Activated CD4-positive, alpha-beta T cell treated with anti-CD3 and anti-CD28 coated beads, Interleukin-2, amount 10 ng/mL, durations not matched to agents 7 days and 5 days (primary cell): Measurements from ENCODE around the gene JOSD1. TPM values are rescaled to one million over a fixed set of nuclear protein-coding genes. Genes with fewer than 3 reads are reported as not detected.
"Not testable (repeated sequence)": the region's sequence is repeated elsewhere in the genome, so short reads cannot be mapped to it uniquely, and the experiment has no call there.

Experiments used
- CTCF ChIA-PET: fragments of 350-600 bp; sonication (Branson Sonifier 250); formaldehyde crosslinking; loops from one replicate; lab custom pipeline; 2021; ENCODE audit warnings: antibody characterized with exemption; lab: Charles Lee
- POLR2A ChIA-PET: fragments of 350-600 bp; sonication (Branson Sonifier 250); formaldehyde crosslinking; loops from one replicate; lab custom pipeline; 2021; ENCODE audit warnings: antibody characterized with exemption; lab: Charles Lee
- DNase-seq: peaks from one replicate; pipeline ENCODE4 v3.0.0-alpha.2; 2020
- H3K27ac Mint-ChIP-seq: one replicate; pipeline ENCODE4 v1.8.0; 2021; ENCODE audit warnings: mild to moderate bottlenecking, moderate library complexity, mixed read lengths
- H3K27me3 Mint-ChIP-seq: one replicate; pipeline ENCODE4 v1.8.0; 2021; ENCODE audit warnings: mixed read lengths
- H3K36me3 Mint-ChIP-seq: one replicate; pipeline ENCODE4 v1.8.0; 2021; ENCODE audit warnings: low read depth, mixed read lengths
- H3K4me1 Mint-ChIP-seq: one replicate; pipeline ENCODE4 v1.8.0; 2021; ENCODE audit warnings: mixed read lengths
- H3K4me3 Mint-ChIP-seq: one replicate; pipeline ENCODE4 v1.8.0; 2021; ENCODE audit warnings: mild to moderate bottlenecking, moderate library complexity, mixed read lengths
- H3K9me3 Mint-ChIP-seq: one replicate; pipeline ENCODE4 v1.8.0; 2021; ENCODE audit warnings: mixed read lengths
- total RNA-seq, 2 experiments: library from RNA; stranded (reverse); gene quantifications; one replicate each; pipeline ENCODE4 v1.2.3, GENCODE V29; 2021

The JOSD1 gene
- total RNA-seq, 2 experiments from 2014 or later = 56.4 to 61.8 TPM

DNA sequence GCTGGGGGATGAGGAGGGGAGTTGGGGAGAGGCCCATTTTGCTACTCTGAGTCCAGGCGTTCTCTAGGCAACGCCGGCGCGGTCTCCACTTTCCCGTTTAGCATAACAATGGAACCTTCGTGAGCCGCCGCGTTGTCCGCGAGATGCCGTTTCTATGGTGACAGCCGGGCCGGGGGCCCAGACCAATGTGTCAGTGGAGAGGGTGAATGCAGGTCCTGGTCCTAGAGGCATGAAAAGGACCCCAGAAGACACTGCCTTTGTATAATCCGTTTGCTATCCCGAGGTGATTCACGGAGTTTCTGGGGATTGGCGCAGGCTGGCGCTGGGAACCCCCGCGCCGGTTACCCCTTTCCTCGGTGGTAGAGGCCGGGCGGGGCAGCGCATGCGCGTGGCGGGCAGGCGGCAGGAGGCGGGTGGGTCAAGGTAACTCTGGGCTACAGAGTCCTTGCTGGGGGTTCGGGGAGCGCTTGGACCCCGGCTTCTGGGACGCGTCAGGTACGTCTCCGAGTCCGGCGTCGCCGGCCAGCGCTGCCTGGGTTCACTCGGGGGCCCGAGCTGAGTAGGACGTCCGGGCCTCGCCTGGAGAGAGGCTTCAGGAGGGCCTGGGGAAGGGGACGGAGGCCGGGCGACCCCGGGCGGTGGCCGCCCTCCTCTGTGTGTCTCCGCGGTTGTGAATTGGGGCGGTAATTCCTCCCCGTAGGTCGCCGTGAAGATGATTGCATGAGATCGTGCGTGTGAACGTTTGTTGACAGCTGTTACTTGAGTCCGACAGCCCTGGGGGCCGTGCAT lies 44.3 kb downstream of the JOSD1 start, which contains the start of the genes CBY1 and FAM227A:
Gene CBY1, plus strand, starts transcription at position 383 of the 789 bp plus-strand sequence. CDS start 11,417 bp downstream, outside the sequence.
Gene FAM227A, minus strand, starts transcription at position 137 of the 789 bp plus-strand sequence. CDS start 6,224 bp downstream, outside the sequence.
- peaks cover 21% of the 10 kb centered on the region for H3K4me1 Mint-ChIP-seq
- H3K27me3 Mint-ChIP-seq = no peaks in the 10 kb centered on the region
- H3K4me3 Mint-ChIP-seq = peak within 1 kb of the TSS; percentile 91
- no peaks in the 10 kb centered on the region for H3K36me3 Mint-ChIP-seq
- CTCF ChIA-PET = interaction anchor here (1.4 kb wide), 1 partner anchor 217 kb away, joined by 3 read pairs; no protein-coding TSS in a partner anchor
- POLR2A ChIA-PET = interaction anchor here (0.5 to 0.6 kb wide), 2 partner anchors 95 to 863 kb away, joined by 3 read pairs; no protein-coding TSS in a partner anchor
- no peaks in the 10 kb centered on the region for H3K9me3 Mint-ChIP-seq
- peak; percentile 86 for DNase-seq
- H3K27ac Mint-ChIP-seq = peak within 1 kb of the TSS; percentile 98

GRCh38 chr22:38655519-38656255 lies 45.1 kb downstream of the JOSD1 start:
- no peak for DNase-seq
- Mint-ChIP-seq H3K27ac (peak overlapping the region; percentile 98), H3K27me3 (no peaks in the 10 kb centered on the region), H3K4me3 (peak overlapping the region; percentile 91), H3K4me1 (peaks cover 21% of the 10 kb centered on the region), H3K36me3 (no peaks in the 10 kb centered on the region), H3K9me3 (no peaks in the 10 kb centered on the region)
- ChIA-PET CTCF (interaction anchor here (0.6 kb wide), 1 partner anchor 14 kb away, joined by 3 read pairs; no protein-coding TSS in a partner anchor), POLR2A (no interaction called here)

- H3K27me3 Mint-ChIP-seq = no peaks in the 10 kb centered on the region
- no peaks in the 10 kb centered on the region for H3K9me3 Mint-ChIP-seq
- no peaks in the 10 kb centered on the region for H3K36me3 Mint-ChIP-seq
- no peak overlapping the region for H3K27ac Mint-ChIP-seq
- DNase-seq = no peak
- ChIA-PET CTCF (interaction anchor here (1.2 kb wide), 1 partner anchor 32 kb away, joined by 3 read pairs; no protein-coding TSS in a partner anchor), POLR2A (no interaction called here)
- peaks cover 21% of the 10 kb centered on the region for H3K4me1 Mint-ChIP-seq
- no peak overlapping the region for H3K4me3 Mint-ChIP-seq
Observed at GRCh38 chr22:38653741-38654140, 47.0 kb downstream of the JOSD1 start.

DNA sequence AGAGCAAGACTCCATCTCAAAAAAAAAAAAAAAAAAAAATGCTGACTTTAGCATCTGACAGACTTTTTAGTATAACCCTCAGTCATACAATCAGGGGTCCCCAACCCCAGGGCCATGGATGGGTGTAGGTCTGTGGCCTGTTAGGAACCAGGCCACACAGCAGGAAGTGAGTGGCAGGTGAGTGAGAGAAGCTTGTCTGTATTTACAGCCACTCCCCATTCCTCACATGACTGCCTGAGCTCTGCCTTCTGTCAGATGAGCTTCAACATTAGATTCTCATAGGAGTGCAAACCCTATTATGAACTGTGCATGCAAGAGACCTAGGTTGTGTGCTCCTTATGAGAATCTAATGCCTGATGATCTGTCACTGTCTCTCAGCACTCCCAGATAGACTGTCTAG lies 47.9 kb downstream of the JOSD1 start:
- H3K9me3 Mint-ChIP-seq = no peaks in the 10 kb centered on the region
- ChIA-PET CTCF (interaction anchor here (1.2 kb wide), 1 partner anchor 31 kb away, joined by 3 read pairs; no protein-coding TSS in a partner anchor), POLR2A (no interaction called here)
- no peak overlapping the region for H3K4me3 Mint-ChIP-seq
- H3K27me3 Mint-ChIP-seq = peaks cover 2% of the 10 kb centered on the region
- no peaks in the 10 kb centered on the region for H3K36me3 Mint-ChIP-seq
- H3K27ac Mint-ChIP-seq = no peak overlapping the region
- peak; percentile 14 for DNase-seq
- H3K4me1 Mint-ChIP-seq = peaks cover 14% of the 10 kb centered on the region

GRCh38 chr22:38649841-38650522 lies 50.8 kb downstream of the JOSD1 start:
- no peak for DNase-seq
- H3K4me3 Mint-ChIP-seq = no peak overlapping the region
- ChIA-PET POLR2A (no interaction called here), CTCF (interaction anchor here (0.7 to 1.0 kb wide), 3 partner anchors 11 to 753 kb away, joined by 3 read pairs; partner anchors contain the start of gene TOMM22)
- no peaks in the 10 kb centered on the region for H3K36me3 Mint-ChIP-seq
- peaks cover 4% of the 10 kb centered on the region for H3K4me1 Mint-ChIP-seq
- peaks cover 2% of the 10 kb centered on the region for H3K27me3 Mint-ChIP-seq
- H3K9me3 Mint-ChIP-seq = no peaks in the 10 kb centered on the region
- no peak overlapping the region for H3K27ac Mint-ChIP-seq

DNA sequence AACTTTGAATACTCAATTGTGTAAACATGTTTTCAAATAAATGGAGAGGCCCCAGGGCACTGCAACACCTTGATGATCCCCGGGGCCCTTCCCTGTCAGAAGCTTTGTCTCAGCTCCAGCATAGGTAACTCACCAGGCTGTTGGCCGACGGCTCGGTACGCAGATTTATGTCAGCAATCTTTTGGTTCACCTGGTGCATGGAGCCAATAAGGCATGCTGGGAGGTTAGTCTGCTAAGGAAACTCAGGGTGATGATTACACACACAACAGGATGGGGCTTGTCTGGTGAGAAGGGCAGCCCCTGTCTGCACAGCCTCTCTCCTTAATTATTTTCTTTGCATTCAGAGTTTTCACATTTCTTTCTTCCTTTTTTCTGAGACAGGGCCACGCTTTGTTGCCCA lies 55.3 kb downstream of the JOSD1 start:
- POLR2A ChIA-PET = no interaction called here
- Mint-ChIP-seq H3K36me3 (no peaks in the 10 kb centered on the region), H3K27ac (no peak overlapping the region), H3K27me3 (peaks cover 2% of the 10 kb centered on the region), H3K4me3 (no peak overlapping the region), H3K9me3 (no peaks in the 10 kb centered on the region), H3K4me1 (no peaks in the 10 kb centered on the region)
- CTCF ChIA-PET = no interaction called here
- DNase-seq = no peak

GRCh38 chr22:38644245-38644644 lies 56.5 kb downstream of the JOSD1 start:
- DNase-seq, H3K36me3 Mint-ChIP-seq, H3K27me3 Mint-ChIP-seq, H3K4me3 Mint-ChIP-seq, H3K27ac Mint-ChIP-seq, POLR2A ChIA-PET, CTCF ChIA-PET, H3K9me3 Mint-ChIP-seq, H3K4me1 Mint-ChIP-seq: not testable (repeated sequence)

DNA sequence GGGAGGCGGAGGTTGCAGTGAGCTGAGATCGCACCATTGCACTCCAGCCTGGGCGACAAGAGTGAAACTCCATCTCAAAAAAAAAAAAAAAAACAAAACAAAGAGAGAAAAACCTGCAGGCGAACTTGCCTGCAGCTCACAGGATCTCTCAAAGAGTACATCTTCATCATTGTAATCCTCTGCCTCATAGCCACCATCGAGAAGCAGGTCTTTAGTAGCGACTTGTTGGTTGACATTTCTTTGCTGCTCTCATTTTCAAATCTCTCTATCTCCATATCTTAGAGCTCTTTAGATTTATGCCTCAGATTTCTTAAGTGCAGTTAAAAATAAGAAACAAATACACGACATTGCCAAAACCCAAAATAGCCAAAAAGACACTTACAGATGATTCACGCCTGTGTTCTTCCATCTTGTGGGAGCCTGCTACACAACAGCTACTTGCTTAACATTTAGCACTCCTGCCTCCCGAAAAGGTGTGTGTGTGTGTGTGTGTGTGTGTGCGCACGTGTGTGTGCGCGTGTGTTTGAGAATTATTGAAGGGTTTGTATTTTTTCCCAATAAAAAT lies 59.2 kb downstream of the JOSD1 start:
- H3K4me3 Mint-ChIP-seq = no peak overlapping the region
- H3K36me3 Mint-ChIP-seq = no peaks in the 10 kb centered on the region
- no peaks in the 10 kb centered on the region for H3K9me3 Mint-ChIP-seq
- ChIA-PET POLR2A (no interaction called here), CTCF (interaction anchor here (0.6 kb wide), 2 partner anchors 14 to 628 kb away, joined by 3 read pairs; no protein-coding TSS in a partner anchor)
- no peak for DNase-seq
- no peak overlapping the region for H3K27ac Mint-ChIP-seq
- H3K4me1 Mint-ChIP-seq = no peaks in the 10 kb centered on the region
- H3K27me3 Mint-ChIP-seq = no peaks in the 10 kb centered on the region

GRCh38 chr22:38638728-38639127 lies 62.0 kb downstream of the JOSD1 start:
- CTCF ChIA-PET = interaction anchor here (1.2 kb wide), 2 partner anchors 18 to 43 kb away, joined by 4 read pairs; partner anchors contain the start of gene TOMM22
- H3K36me3 Mint-ChIP-seq = no peaks in the 10 kb centered on the region

GRCh38 chr22:38638216-38638615 lies 62.5 kb downstream of the JOSD1 start:
- CTCF ChIA-PET = interaction anchor here (1.2 kb wide), 2 partner anchors 17 to 44 kb away, joined by 4 read pairs; partner anchors contain the start of gene TOMM22

More at GRCh38 chr22:38638728-38639127, 62.0 kb downstream of the JOSD1 start:
- POLR2A ChIA-PET = no interaction called here
- Mint-ChIP-seq H3K27me3 (peaks cover 6% of the 10 kb centered on the region), H3K4me3 (no peak overlapping the region), H3K9me3 (no peaks in the 10 kb centered on the region), H3K27ac (no peak overlapping the region), H3K4me1 (no peaks in the 10 kb centered on the region)
- DNase-seq = no peak

More at GRCh38 chr22:38638216-38638615, 62.5 kb downstream of the JOSD1 start:
- H3K9me3 Mint-ChIP-seq = no peaks in the 10 kb centered on the region
- no peaks in the 10 kb centered on the region for H3K4me1 Mint-ChIP-seq
- POLR2A ChIA-PET = no interaction called here
- peaks cover 6% of the 10 kb centered on the region for H3K27me3 Mint-ChIP-seq
- no peak for DNase-seq
- no peaks in the 10 kb centered on the region for H3K36me3 Mint-ChIP-seq
- no peak overlapping the region for H3K4me3 Mint-ChIP-seq
- no peak overlapping the region for H3K27ac Mint-ChIP-seq
